A549 (cell line): Measurements from ENCODE around the gene SEC61B. TPM values are rescaled to one million over a fixed set of nuclear protein-coding genes. Genes with fewer than 3 reads are reported as not detected.

Experiments used
- ATAC-seq, 2 experiments: fragments of 200-7000 bp in 1 of 2; fragments of >200 bp in 1 of 2; cut with Nextera tagmentation in 1 of 2; cut with Tn5 transposase in 1 of 2; 3 replicates each; pipeline versions ENCODE4 v1.8.0 to v1.9.1; 2018 to 2020; ENCODE audit warnings: mild to moderate bottlenecking in 1 of 2, moderate library complexity in 1 of 2
- CTCF ChIA-PET: fragments of 300-600 bp; sonication (Branson Sonifier 250); formaldehyde crosslinking; extraction: SDS; loops from one replicate; lab custom pipeline; 2021; ENCODE audit warnings: antibody characterized with exemption, inconsistent platforms; lab: Yijun Ruan, JAX
- POLR2A ChIA-PET: fragments of 350-600 bp; formaldehyde crosslinking; extraction: SDS; loops from one replicate; lab custom pipeline; 2021; ENCODE audit warnings: antibody characterized with exemption, inconsistent platforms; lab: Yijun Ruan, JAX
- DNase-seq, 2 experiments: peaks; one replicate each; pipeline versions ENCODE4 v3.0.0 to v3.0.0-alpha.2; 2011 to 2016; ENCODE audit warnings: low read depth in 1 of 2, low spot score in 1 of 2
- FAIRE-seq: peaks from 2 replicates; lab custom pipeline; 2011; peaks lifted over from hg19 to GRCh38; lab: Jason Lieb, UNC
- H3K27ac ChIP-seq, 2 experiments: fragments of >200 bp; sonication (Bioruptor Twin); formaldehyde crosslinking; 3 replicates each; pipeline ENCODE4 v1.5.1; 2016 to 2017
- H3K4me1 ChIP-seq: fragments of >200 bp; sonication (Bioruptor Twin); formaldehyde crosslinking; 3 replicates; pipeline ENCODE4 v1.6.1; 2016
- H3K4me2 ChIP-seq: fragments of >200 bp; sonication (Bioruptor Twin); formaldehyde crosslinking; 3 replicates; pipeline ENCODE4 v1.6.1; 2016
- H3K4me3 ChIP-seq: fragments of >200 bp; sonication (Bioruptor Twin); formaldehyde crosslinking; 3 replicates; pipeline ENCODE4 v1.5.1; 2016
- H3K9me3 ChIP-seq: fragments of >200 bp; sonication (Bioruptor Twin); formaldehyde crosslinking; 3 replicates; pipeline ENCODE4 v1.6.1; 2016
- BHLHE40 ChIP-seq: IDR thresholded peaks from 2 replicates; pipeline ENCODE4 v1.6.1; 2012; ENCODE audit warnings: low read depth, low read length, inconsistent platforms
- CBX2 ChIP-seq: fragments of 200-600 bp; sonication (generic); IDR thresholded peaks from 2 replicates; pipeline ENCODE4 v1.6.1; 2016; ENCODE audit warnings: low read depth, mild to moderate bottlenecking, borderline replicate concordance
- CHD2 ChIP-seq: fragments of 150-350 bp; IDR thresholded peaks from 2 replicates; pipeline ENCODE4 v1.6.1; 2014; ENCODE audit warnings: low read length; ENCODE audit not compliant: partially characterized antibody
- EHF ChIP-seq: fragments of 250-450 bp; sonication (Bioruptor Pico); IDR thresholded peaks from 2 replicates; pipeline ENCODE4 v1.5.0; 2020; ENCODE audit warnings: mild to moderate bottlenecking
- FOSL2 ChIP-seq, 2 experiments: fragments of 450-650 bp in 1 of 2; fragments of >200 bp in 1 of 2; sonication (Bioruptor Twin) in 1 of 2; formaldehyde crosslinking; IDR thresholded peaks; 2 replicates each; pipeline versions ENCODE4 v1.5.0 to v1.6.1; 2016 to 2020; ENCODE audit warnings: mild to moderate bottlenecking in 1 of 2, moderate library complexity in 1 of 2
- FOXS1 ChIP-seq: fragments of 250-450 bp; sonication (Bioruptor Pico); IDR thresholded peaks from 2 replicates; pipeline ENCODE4 v1.5.0; 2020; ENCODE audit warnings: mild to moderate bottlenecking, moderate library complexity
- GATA3 ChIP-seq: IDR thresholded peaks from 2 replicates; pipeline ENCODE4 v1.6.1; 2012; ENCODE audit warnings: borderline replicate concordance
- HOXB13 ChIP-seq: fragments of 250-450 bp; sonication (Bioruptor Pico); IDR thresholded peaks from 2 replicates; pipeline ENCODE4 v1.5.0; 2020; ENCODE audit warnings: low read depth, mild to moderate bottlenecking, moderate library complexity
- JUNB ChIP-seq: fragments of >200 bp; sonication (Bioruptor Twin); formaldehyde crosslinking; IDR thresholded peaks from 2 replicates; pipeline ENCODE4 v1.6.1; 2016
- KDM5A ChIP-seq: fragments of 200-600 bp; sonication (generic); IDR thresholded peaks from 2 replicates; pipeline ENCODE4 v1.6.1; 2016; ENCODE audit warnings: antibody characterized with exemption, mild to moderate bottlenecking
- MAFK ChIP-seq: fragments of 450-650 bp; IDR thresholded peaks from 2 replicates; pipeline ENCODE4 v1.6.1; 2014; ENCODE audit not compliant: partially characterized antibody
- MAZ ChIP-seq: fragments of 150-350 bp; IDR thresholded peaks from 2 replicates; pipeline ENCODE4 v1.6.1; 2014; ENCODE audit warnings: antibody characterized with exemption, low read depth, low read length, borderline replicate concordance
- MYC ChIP-seq: IDR thresholded peaks from 2 replicates; pipeline ENCODE4 v1.6.1; 2012; ENCODE audit warnings: mild to moderate bottlenecking, inconsistent platforms, low read length, improper control_type of control experiment, borderline replicate concordance
- NFE2L2 ChIP-seq: fragments of 150-350 bp; conservative IDR thresholded peaks from 2 replicates; pipeline ENCODE4 v1.6.1; 2014; ENCODE audit warnings: low read length
- NR3C1 ChIP-seq: fragments of >200 bp; sonication (Bioruptor Twin); formaldehyde crosslinking; IDR thresholded peaks from 3 replicates; pipeline ENCODE4 v1.6.1; 2017
- POLR2A ChIP-seq: IDR thresholded peaks from 2 replicates; pipeline ENCODE4 v1.6.1; 2012; ENCODE audit warnings: mild to moderate bottlenecking, low read length
- RAD21 ChIP-seq, 2 experiments: fragments of >200 bp in 1 of 2; sonication (Bioruptor Twin) in 1 of 2; formaldehyde crosslinking in 1 of 2; IDR thresholded peaks in 1 of 2; conservative IDR thresholded peaks in 1 of 2; 2 replicates in 1 of 2; 3 replicates in 1 of 2; pipeline ENCODE4 v1.6.1; 2012 to 2018; ENCODE audit warnings: inconsistent platforms in 1 of 2
- RARB ChIP-seq: fragments of 250-450 bp; sonication (Bioruptor Pico); IDR thresholded peaks from 2 replicates; pipeline ENCODE4 v1.8.0; 2021; ENCODE audit warnings: mild to moderate bottlenecking, moderate library complexity
- TFCP2L1 ChIP-seq: fragments of 250-450 bp; sonication (Bioruptor Pico); IDR thresholded peaks from 2 replicates; pipeline ENCODE4 v1.5.0; 2021; ENCODE audit warnings: mild to moderate bottlenecking
- WGBS: methylation state at CpG from one replicate; pipeline ENCODE4 v1.1.6; 2017; ENCODE audit errors: missing lambda C conversion rate; 5-methylcytosine and 5-hydroxymethylcytosine counted together
- polyA plus RNA-seq, 4 experiments: library from polyadenylated mRNA; depleted of rRNA in 3 of 4; stranded (reverse); fragments of >200 nt; fragmentation: RNase III in 1 of 4; extraction: RNeasy Plus Mini Kit Qiagen cat#74134 plus additional on column Dnase treatment in 1 of 4; gene quantifications; 2 replicates in 3 of 4; 3 replicates in 1 of 4; pipeline ENCODE4 v1.2.3, GENCODE V29; 2011 to 2017
- TF ChIP-seq, protein P1 (sequence below): fragments of 250-450 bp; sonication (Bioruptor Pico); IDR thresholded peaks from 2 replicates; pipeline ENCODE4 v1.5.0; 2020; ENCODE audit warnings: low read depth, mild to moderate bottlenecking, moderate library complexity
- TF ChIP-seq, protein P2 (sequence below): IDR thresholded peaks from 2 replicates; pipeline ENCODE4 v1.6.1; 2012; ENCODE audit warnings: low read depth, borderline replicate concordance
- TF ChIP-seq, protein P3 (sequence below): fragments of >200 bp; sonication (Bioruptor Twin); formaldehyde crosslinking; IDR thresholded peaks from 3 replicates; pipeline ENCODE4 v1.5.1; 2016
- TF ChIP-seq, protein P4 (sequence below): fragments of >200 bp; sonication (Bioruptor Twin); formaldehyde crosslinking; IDR thresholded peaks from 3 replicates; pipeline ENCODE4 v1.6.1; 2016
- TF ChIP-seq, protein P5 (sequence below): IDR thresholded peaks from 2 replicates; pipeline ENCODE4 v1.6.1; 2012
- TF ChIP-seq, protein P6 (sequence below): IDR thresholded peaks from 2 replicates; pipeline ENCODE4 v1.6.1; 2012
- TF ChIP-seq, protein P7 (sequence below): fragments of >200 bp; sonication (Bioruptor Twin); formaldehyde crosslinking; IDR thresholded peaks from 2 replicates; pipeline ENCODE4 v1.6.1; 2016

SEC61B gene
- polyA plus RNA-seq, 2 of the 4 experiments (the other 2 are of a cell fraction), result 194 to 275 TPM

DNA sequence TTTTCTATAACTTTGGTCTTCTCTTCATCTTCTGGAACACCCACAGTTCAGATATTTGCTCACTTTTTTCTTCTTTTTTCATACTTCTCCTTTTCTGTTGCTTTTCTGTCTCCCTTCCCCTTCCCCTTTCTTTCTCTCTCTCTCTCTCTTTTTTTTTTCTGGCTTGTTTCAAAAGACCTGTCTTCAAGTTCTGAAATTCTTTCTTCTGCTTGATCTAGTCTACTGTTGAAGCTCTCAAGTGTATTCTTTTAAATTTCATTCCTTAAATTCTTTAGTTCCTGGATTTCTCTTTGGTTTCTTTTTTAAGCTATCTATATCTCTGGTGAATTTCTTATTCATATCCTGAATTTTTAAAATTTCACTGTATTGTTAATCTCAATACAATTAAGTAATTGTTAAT is 11.5 kb upstream of the SEC61B start:
- POLR2A ChIA-PET, result interaction anchor here (1.2 kb wide), 1 partner anchor 11 kb away, joined by 3 read pairs; the partner anchor contains the start of genes ALG2 and SEC61B
- CTCF ChIA-PET, result interaction anchor here (1.3 to 2.5 kb wide), 2 partner anchors 26 to 624 kb away, joined by 3 to 8 read pairs; no protein-coding TSS in a partner anchor
- peaks cover 20% of the 10 kb centered on the region for H3K9me3 ChIP-seq
- no peak overlapping the region for H3K27ac ChIP-seq
- H3K4me3 ChIP-seq, result no peak overlapping the region
- no peak for FAIRE-seq
- no peak overlapping the region for H3K4me2 ChIP-seq
- DNase-seq, result no peak
- TF ChIP-seq, protein P1, sequence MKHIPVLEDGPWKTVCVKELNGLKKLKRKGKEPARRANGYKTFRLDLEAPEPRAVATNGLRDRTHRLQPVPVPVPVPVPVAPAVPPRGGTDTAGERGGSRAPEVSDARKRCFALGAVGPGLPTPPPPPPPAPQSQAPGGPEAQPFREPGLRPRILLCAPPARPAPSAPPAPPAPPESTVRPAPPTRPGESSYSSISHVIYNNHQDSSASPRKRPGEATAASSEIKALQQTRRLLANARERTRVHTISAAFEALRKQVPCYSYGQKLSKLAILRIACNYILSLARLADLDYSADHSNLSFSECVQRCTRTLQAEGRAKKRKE (CRISPR knock-in tag), result no peak
- TF ChIP-seq RARB (CRISPR knock-in tag) (no peak), FOSL2 (IDR thresholded peaks at IDR 0.05) (no peak), FOSL2 (CRISPR knock-in tag; IDR thresholded peaks at IDR 0.05) (no peak), CBX2 (no peak)
- TF ChIP-seq, protein P2, sequence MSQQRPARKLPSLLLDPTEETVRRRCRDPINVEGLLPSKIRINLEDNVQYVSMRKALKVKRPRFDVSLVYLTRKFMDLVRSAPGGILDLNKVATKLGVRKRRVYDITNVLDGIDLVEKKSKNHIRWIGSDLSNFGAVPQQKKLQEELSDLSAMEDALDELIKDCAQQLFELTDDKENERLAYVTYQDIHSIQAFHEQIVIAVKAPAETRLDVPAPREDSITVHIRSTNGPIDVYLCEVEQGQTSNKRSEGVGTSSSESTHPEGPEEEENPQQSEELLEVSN, result no peak
- ATAC-seq, result no peak
- H3K4me1 ChIP-seq, result no peaks in the 10 kb centered on the region

DNA sequence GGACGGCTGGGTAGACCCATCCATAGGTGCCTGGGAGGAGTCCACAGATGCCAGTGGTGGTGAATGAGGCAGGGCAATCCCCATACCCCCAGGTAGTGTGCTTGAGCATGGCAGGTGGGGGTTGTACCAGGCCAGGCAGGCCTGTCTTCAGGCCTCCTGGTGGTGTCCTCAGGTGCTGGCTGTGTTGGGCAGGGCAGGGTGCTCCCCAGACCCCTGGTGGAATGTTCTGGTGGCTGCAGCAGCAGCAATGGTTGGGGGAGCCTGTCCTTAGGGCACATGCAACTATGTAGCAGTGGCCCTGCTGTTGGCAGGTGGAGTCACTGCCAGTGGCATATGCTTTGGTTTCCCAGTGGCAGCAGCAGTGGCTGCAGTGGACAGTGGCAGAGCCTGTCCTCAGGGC is 10.3 kb upstream of the SEC61B start:
- ChIA-PET POLR2A (no interaction called here), CTCF (interaction anchor here (2.5 kb wide), 1 partner anchor 27 kb away, joined by 8 read pairs; no protein-coding TSS in a partner anchor)
- no peak overlapping the region for H3K4me2 ChIP-seq
- no peak for FAIRE-seq
- WGBS, result 33% methylated on average over 1 of the region's 1 CpG
- H3K9me3 ChIP-seq, result peaks cover 20% of the 10 kb centered on the region
- peak; percentile 47 to 75; a peak in 4 of 6 replicates for ATAC-seq
- H3K4me1 ChIP-seq, result no peaks in the 10 kb centered on the region
- DNase-seq, result no peak
- TF ChIP-seq CHD2, result no peak
- TF ChIP-seq NR3C1, result no peak
- TF ChIP-seq KDM5A, result no peak
- H3K27ac ChIP-seq, result no peak overlapping the region
- no peak overlapping the region for H3K4me3 ChIP-seq

DNA sequence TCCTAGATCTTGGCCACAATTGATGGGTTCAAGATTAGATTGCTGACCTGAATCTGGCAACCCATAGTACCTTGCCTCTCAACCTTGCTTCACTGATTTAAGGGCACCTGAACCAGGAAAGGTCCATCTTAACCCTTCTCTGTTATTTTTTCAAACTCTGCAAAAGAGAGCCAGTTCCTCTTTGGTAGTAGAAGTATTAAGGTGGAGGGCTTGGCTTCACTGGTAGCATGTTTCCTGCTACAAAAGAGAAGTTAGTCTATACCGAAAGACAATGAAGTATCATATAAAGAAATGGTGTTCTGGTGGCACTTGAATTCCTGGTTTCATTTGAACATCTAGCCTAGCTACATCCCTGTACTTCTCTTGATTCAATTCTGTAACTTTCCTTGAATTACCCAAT is 8.9 kb upstream of the SEC61B start:
- Histone ChIP-seq H3K4me3 (no peak overlapping the region), H3K27ac (no peak overlapping the region), H3K4me1 (no peaks in the 10 kb centered on the region), H3K9me3 (peaks cover 20% of the 10 kb centered on the region), H3K4me2 (no peak overlapping the region)
- no peak for ATAC-seq
- DNase-seq, result no peak
- 82% methylated on average over 1 of the region's 1 CpG for WGBS
- ChIA-PET CTCF (interaction anchor here (0.9 to 1.1 kb wide), 2 partner anchors 19 to 28 kb away, joined by 3 read pairs; no protein-coding TSS in a partner anchor), POLR2A (interaction anchor here (1.9 kb wide), 1 partner anchor 9 kb away, joined by 11 read pairs; the partner anchor contains the start of genes ALG2 and SEC61B)
- TF ChIP-seq MAZ (no peak), HOXB13 (CRISPR knock-in tag) (no peak), NFE2L2 (no peak), GATA3 (no peak), BHLHE40 (no peak), POLR2A (no peak), FOXS1 (no peak), TFCP2L1 (CRISPR knock-in tag) (no peak), JUNB (no peak), RAD21 (conservative IDR thresholded peaks at IDR 0.05 in 1 of 2, IDR thresholded peaks at IDR 0.05 in 1 of 2) (no peak), CHD2 (no peak), KDM5A (no peak), MAFK (no peak), EHF (CRISPR knock-in tag) (no peak), MYC (no peak)
- TF ChIP-seq, protein P3, sequence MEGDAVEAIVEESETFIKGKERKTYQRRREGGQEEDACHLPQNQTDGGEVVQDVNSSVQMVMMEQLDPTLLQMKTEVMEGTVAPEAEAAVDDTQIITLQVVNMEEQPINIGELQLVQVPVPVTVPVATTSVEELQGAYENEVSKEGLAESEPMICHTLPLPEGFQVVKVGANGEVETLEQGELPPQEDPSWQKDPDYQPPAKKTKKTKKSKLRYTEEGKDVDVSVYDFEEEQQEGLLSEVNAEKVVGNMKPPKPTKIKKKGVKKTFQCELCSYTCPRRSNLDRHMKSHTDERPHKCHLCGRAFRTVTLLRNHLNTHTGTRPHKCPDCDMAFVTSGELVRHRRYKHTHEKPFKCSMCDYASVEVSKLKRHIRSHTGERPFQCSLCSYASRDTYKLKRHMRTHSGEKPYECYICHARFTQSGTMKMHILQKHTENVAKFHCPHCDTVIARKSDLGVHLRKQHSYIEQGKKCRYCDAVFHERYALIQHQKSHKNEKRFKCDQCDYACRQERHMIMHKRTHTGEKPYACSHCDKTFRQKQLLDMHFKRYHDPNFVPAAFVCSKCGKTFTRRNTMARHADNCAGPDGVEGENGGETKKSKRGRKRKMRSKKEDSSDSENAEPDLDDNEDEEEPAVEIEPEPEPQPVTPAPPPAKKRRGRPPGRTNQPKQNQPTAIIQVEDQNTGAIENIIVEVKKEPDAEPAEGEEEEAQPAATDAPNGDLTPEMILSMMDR, result no peak
- TF ChIP-seq, protein P4, sequence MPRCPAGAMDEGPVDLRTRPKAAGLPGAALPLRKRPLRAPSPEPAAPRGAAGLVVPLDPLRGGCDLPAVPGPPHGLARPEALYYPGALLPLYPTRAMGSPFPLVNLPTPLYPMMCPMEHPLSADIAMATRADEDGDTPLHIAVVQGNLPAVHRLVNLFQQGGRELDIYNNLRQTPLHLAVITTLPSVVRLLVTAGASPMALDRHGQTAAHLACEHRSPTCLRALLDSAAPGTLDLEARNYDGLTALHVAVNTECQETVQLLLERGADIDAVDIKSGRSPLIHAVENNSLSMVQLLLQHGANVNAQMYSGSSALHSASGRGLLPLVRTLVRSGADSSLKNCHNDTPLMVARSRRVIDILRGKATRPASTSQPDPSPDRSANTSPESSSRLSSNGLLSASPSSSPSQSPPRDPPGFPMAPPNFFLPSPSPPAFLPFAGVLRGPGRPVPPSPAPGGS, result no peak
- TF ChIP-seq, protein P5, sequence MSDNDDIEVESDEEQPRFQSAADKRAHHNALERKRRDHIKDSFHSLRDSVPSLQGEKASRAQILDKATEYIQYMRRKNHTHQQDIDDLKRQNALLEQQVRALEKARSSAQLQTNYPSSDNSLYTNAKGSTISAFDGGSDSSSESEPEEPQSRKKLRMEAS, result no peak
- TF ChIP-seq, protein P6, sequence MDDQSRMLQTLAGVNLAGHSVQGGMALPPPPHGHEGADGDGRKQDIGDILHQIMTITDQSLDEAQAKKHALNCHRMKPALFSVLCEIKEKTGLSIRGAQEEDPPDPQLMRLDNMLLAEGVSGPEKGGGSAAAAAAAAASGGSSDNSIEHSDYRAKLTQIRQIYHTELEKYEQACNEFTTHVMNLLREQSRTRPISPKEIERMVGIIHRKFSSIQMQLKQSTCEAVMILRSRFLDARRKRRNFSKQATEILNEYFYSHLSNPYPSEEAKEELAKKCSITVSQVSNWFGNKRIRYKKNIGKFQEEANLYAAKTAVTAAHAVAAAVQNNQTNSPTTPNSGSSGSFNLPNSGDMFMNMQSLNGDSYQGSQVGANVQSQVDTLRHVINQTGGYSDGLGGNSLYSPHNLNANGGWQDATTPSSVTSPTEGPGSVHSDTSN, result no peak
- TF ChIP-seq, protein P7, sequence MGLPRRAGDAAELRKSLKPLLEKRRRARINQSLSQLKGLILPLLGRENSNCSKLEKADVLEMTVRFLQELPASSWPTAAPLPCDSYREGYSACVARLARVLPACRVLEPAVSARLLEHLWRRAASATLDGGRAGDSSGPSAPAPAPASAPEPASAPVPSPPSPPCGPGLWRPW, result no peak
- FAIRE-seq, result no peak
